ENCODE measurements around the gene ZNF326. TPM values are rescaled to one million over a fixed set of nuclear protein-coding genes. Genes with fewer than 3 reads are reported as not detected.
"Not testable (repeated sequence)": the region's sequence is repeated elsewhere in the genome, so short reads cannot be mapped to it uniquely, and the experiment has no call there.

ZNF326 gene
- total RNA-seq, 1 donor from 2014 or later = 43.8 TPM

DNA sequence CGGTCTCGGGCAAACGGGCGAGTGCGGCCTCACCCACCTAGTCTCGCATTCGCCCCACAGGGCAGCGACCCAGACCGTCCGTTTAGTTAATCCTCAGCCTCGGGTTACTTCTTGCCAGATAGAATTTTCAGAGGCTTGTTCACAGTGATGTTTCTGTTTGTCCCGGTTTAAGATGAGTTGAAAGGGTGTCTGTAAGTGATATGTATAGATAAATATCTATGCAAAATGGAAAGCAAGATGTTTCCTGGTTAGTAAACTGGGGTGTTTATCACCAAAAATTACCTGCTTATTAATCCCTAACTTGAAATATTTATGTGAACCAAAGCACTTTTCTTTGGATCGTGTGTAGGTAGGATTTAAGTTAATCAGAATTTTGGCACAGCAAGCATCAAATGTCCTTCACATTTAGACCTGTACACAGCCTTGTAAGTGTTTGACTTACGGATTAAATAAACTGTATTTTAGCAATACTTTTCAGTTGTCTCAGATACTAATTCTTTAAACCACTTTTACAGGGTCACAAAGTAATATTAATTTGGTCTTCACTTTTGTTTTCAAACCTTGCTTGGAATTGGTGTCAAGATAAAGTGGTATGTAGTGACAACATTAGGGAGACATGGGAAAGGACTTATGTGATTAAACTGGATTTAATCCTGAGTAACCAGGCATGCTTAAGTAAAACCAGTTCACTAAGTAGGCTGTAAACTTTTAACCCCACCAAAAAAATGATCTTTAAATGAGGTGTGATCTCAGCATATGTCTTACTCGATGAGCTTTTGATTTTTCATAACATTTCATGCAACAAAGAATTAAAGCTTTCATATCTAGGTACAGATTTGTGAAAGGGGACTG, 914 bp downstream of the ZNF326 start:
- peak overlapping the region; percentile 99 for H3K27ac Mint-ChIP-seq (ENCODE audit: unreplicated experiment)
- peak overlapping the region; percentile 96 for H3K4me3 Mint-ChIP-seq
- peaks cover 48% of the 10 kb centered on the region for H3K4me1 Mint-ChIP-seq
- H3K27me3 Mint-ChIP-seq (ENCODE audit: low read depth) = no peaks in the 10 kb centered on the region
- no peak for DNase-seq (ENCODE audit: low read depth, low spot score)
- peaks cover 3% of the 10 kb centered on the region for H3K36me3 Mint-ChIP-seq (ENCODE audit: low read depth)
- no peaks in the 10 kb centered on the region for H3K9me3 Mint-ChIP-seq
- TF ChIP-seq, protein P1, sequence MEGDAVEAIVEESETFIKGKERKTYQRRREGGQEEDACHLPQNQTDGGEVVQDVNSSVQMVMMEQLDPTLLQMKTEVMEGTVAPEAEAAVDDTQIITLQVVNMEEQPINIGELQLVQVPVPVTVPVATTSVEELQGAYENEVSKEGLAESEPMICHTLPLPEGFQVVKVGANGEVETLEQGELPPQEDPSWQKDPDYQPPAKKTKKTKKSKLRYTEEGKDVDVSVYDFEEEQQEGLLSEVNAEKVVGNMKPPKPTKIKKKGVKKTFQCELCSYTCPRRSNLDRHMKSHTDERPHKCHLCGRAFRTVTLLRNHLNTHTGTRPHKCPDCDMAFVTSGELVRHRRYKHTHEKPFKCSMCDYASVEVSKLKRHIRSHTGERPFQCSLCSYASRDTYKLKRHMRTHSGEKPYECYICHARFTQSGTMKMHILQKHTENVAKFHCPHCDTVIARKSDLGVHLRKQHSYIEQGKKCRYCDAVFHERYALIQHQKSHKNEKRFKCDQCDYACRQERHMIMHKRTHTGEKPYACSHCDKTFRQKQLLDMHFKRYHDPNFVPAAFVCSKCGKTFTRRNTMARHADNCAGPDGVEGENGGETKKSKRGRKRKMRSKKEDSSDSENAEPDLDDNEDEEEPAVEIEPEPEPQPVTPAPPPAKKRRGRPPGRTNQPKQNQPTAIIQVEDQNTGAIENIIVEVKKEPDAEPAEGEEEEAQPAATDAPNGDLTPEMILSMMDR (conservative IDR thresholded peaks at IDR 0.05) = no peak

DNA sequence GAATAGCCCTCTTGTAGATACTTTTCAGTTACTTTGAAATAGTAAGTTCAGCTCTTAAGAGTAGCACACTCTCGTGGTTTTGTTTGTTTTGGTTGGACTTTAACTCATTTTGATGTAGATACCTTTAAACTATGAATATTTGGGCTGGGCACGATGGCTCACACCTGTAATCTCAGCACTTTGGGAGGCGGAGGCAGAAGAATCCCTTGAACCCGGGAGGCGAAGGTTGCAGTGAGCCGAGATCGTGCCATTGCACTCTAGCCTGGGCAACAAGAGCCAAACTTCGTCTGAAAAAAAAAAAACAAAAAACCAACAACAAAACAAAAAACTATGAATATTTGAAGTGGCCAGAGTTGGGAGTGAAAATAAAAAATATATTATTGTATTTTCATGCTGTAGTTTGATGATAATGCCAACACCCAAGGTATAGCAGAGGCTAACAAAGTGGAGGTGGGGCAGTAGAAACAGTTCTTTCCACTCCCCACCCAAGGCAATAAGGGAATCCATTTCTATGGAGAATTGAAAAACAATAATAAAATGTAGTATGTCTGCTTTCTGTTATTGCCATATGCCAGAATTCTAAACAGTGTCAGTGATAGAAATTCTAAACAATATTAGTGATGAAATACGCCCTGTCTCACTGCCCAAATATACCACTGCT, 1.7 kb downstream of the ZNF326 start:
- Mint-ChIP-seq H3K27me3 (ENCODE audit: low read depth) (no peaks in the 10 kb centered on the region), H3K4me1 (peaks cover 53% of the 10 kb centered on the region), H3K36me3 (ENCODE audit: low read depth) (peaks cover 3% of the 10 kb centered on the region), H3K27ac (ENCODE audit: unreplicated experiment) (peak overlapping the region; percentile 60), H3K4me3 (peak overlapping the region; percentile 96), H3K9me3 (no peaks in the 10 kb centered on the region)
- TF ChIP-seq, protein P1 (conservative IDR thresholded peaks at IDR 0.05) = no peak
- DNase-seq (ENCODE audit: low read depth, low spot score) = no peak

DNA sequence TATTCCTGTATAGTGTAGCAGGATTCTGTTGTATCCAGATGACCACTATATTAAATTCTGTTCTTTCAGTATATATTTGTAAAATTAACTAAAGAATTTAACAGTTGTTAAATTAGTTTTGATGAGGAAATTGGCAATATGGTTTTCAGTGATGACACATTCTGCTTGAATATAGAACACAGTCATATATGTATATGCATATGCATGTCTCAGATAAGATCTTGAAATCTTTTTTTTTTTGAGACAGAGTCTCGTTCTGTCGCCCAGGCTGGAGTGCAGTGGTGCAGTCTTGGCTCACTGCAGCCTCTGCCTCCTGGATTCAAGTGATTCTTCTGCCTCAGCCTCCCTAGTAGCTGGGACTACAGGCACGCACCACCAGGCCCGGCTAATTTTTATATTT, 2.2 kb downstream of the ZNF326 start:
- H3K9me3 Mint-ChIP-seq; H3K36me3 Mint-ChIP-seq (ENCODE audit: low read depth); H3K27ac Mint-ChIP-seq (ENCODE audit: unreplicated experiment); H3K27me3 Mint-ChIP-seq (ENCODE audit: low read depth); DNase-seq (ENCODE audit: low read depth, low spot score): not testable (repeated sequence)
- Mint-ChIP-seq H3K4me3 (peak overlapping the region; percentile 96), H3K4me1 (peaks cover 53% of the 10 kb centered on the region)

DNA sequence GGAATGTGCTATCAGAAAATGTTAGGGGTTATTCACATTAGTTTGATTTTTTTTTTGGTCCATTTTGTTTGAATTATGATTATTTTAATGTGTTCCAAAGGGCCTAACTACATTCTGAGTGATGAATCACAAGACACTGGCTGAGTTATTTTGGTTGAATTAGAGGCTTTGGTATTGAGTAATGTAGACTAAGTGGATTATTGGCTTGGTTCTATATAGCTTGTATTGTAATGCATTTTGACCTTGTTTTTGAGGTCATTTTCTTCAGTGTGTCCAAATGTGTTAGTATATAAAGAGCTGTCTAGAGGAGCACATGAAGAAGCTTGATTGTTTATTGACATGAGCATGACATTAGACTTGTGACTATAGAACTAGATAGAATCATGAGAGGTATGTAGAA, 3.4 kb downstream of the ZNF326 start:
- Mint-ChIP-seq H3K36me3 (ENCODE audit: low read depth) (peaks cover 3% of the 10 kb centered on the region), H3K27ac (ENCODE audit: unreplicated experiment) (no peak overlapping the region), H3K4me1 (peaks cover 53% of the 10 kb centered on the region), H3K27me3 (ENCODE audit: low read depth) (no peaks in the 10 kb centered on the region), H3K4me3 (peak overlapping the region; percentile 96), H3K9me3 (no peaks in the 10 kb centered on the region)
- TF ChIP-seq, protein P1 (conservative IDR thresholded peaks at IDR 0.05) = no peak
- no peak for DNase-seq (ENCODE audit: low read depth, low spot score)

DNA sequence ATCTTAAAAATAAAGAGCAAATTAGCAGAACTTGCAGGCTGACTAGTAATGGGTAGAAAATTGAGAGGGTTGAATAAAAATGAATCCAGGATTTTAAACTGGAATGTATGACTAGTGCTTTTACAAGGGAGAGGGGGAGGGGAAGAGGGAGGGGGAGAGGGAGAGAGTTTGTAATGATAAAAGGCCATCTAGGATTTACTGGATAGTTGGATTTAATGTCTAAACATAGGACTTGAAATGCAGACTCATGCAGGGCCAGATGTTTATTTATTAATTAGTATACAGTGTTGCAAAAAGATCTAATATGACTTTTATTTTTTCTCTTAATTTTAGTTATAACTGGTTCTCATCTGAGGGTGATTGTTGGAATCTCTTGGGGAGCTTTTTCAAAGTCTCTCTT, 4.3 kb downstream of the ZNF326 start:
- Mint-ChIP-seq H3K36me3 (ENCODE audit: low read depth) (peaks cover 3% of the 10 kb centered on the region), H3K4me1 (peaks cover 53% of the 10 kb centered on the region), H3K4me3 (no peak overlapping the region), H3K27ac (ENCODE audit: unreplicated experiment) (no peak overlapping the region), H3K9me3 (no peaks in the 10 kb centered on the region), H3K27me3 (ENCODE audit: low read depth) (no peaks in the 10 kb centered on the region)
- no peak for DNase-seq (ENCODE audit: low read depth, low spot score)
- TF ChIP-seq, protein P1 (conservative IDR thresholded peaks at IDR 0.05) = no peak

DNA sequence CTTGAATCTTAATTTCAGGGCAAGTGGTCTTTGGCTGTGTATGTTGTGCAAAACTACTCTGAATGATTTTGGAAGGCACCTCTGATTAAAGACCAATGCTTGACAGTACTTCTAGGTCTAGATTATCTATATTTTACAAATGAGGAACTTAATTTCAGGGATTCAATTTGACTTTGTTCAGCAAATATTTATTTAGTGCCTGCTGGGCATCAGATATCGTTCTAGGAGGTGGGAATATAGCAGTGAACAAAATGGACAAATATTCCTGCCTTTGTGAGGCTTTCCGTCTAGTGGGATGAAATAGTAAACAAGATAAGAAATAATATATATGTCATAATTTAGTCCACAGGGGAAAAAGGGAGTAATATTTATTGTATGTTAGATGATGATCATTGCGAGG, 4.7 kb downstream of the ZNF326 start:
- H3K4me1 Mint-ChIP-seq = peaks cover 52% of the 10 kb centered on the region

More for the DNA sequence above, 4.7 kb downstream of the ZNF326 start:
- Mint-ChIP-seq H3K27ac (ENCODE audit: unreplicated experiment) (no peak overlapping the region), H3K9me3 (no peaks in the 10 kb centered on the region), H3K27me3 (ENCODE audit: low read depth) (no peaks in the 10 kb centered on the region), H3K4me3 (no peak overlapping the region), H3K36me3 (ENCODE audit: low read depth) (peaks cover 3% of the 10 kb centered on the region)
- TF ChIP-seq, protein P1 (conservative IDR thresholded peaks at IDR 0.05) = no peak
- DNase-seq (ENCODE audit: low read depth, low spot score) = no peak

Data from neural crest cell (in vitro differentiated cells).